Activated CD4-positive, alpha-beta memory T cell treated with anti-CD3 and anti-CD28 coated beads for 36 hours (primary cell): Measurements from ENCODE around the gene FAM13C. TPM values are rescaled to one million over a fixed set of nuclear protein-coding genes. Genes with fewer than 3 reads are reported as not detected.

Source experiments
- CTCF ChIA-PET: fragments of 350-600 bp; sonication (Branson Sonifier 250); formaldehyde crosslinking; loops from one replicate; lab custom pipeline; 2021; ENCODE audit warnings: antibody characterized with exemption, inconsistent platforms; lab: Charles Lee
- POLR2A ChIA-PET: fragments of 350-600 bp; sonication (Branson Sonifier 250); formaldehyde crosslinking; loops from one replicate; lab custom pipeline; 2021; ENCODE audit warnings: antibody characterized with exemption; lab: Charles Lee
- DNase-seq: peaks from one replicate; pipeline ENCODE4 v3.0.0-alpha.2; 2020
- H3K27ac Mint-ChIP-seq: one replicate; pipeline ENCODE4 v1.8.0; 2021; ENCODE audit warnings: mixed read lengths
- H3K27me3 Mint-ChIP-seq: one replicate; pipeline ENCODE4 v1.8.0; 2021; ENCODE audit warnings: mixed read lengths
- H3K36me3 Mint-ChIP-seq: one replicate; pipeline ENCODE4 v1.8.0; 2021; ENCODE audit warnings: mixed read lengths
- H3K4me1 Mint-ChIP-seq: one replicate; pipeline ENCODE4 v1.8.0; 2021; ENCODE audit warnings: low read depth, mixed read lengths
- H3K4me3 Mint-ChIP-seq: one replicate; pipeline ENCODE4 v1.8.0; 2021; ENCODE audit warnings: mild to moderate bottlenecking, mixed read lengths
- H3K9me3 Mint-ChIP-seq: one replicate; pipeline ENCODE4 v1.8.0; 2021; ENCODE audit warnings: mixed read lengths
- intact Hi-C: fragments of 100-400 bp; cut with micrococcal nuclease; formaldehyde crosslinking; loops from one replicate; pipeline ENCODE4 v1.15.1; 2023
- total RNA-seq, 2 experiments: library from RNA; stranded (reverse); gene quantifications; one replicate each; pipeline ENCODE4 v1.2.3, GENCODE V29; 2021

The FAM13C gene
- total RNA-seq, 2 experiments from 2014 or later, result not detected

GRCh38 chr10:59281861-59282260 is 80.5 kb downstream of the FAM13C start:
- ChIA-PET CTCF (no interaction called here), POLR2A (no interaction called here)
- Mint-ChIP-seq H3K27ac (no peak overlapping the region), H3K36me3 (no peaks in the 10 kb centered on the region), H3K4me3 (no peak overlapping the region), H3K4me1 (no peaks in the 10 kb centered on the region), H3K27me3 (no peaks in the 10 kb centered on the region), H3K9me3 (no peaks in the 10 kb centered on the region)
- DNase-seq, result no peak
- intact Hi-C loops, result no loop called here

- Mint-ChIP-seq H3K4me1 (no peaks in the 10 kb centered on the region), H3K9me3 (no peaks in the 10 kb centered on the region), H3K27me3 (no peaks in the 10 kb centered on the region), H3K27ac (no peak overlapping the region), H3K4me3 (no peak overlapping the region), H3K36me3 (no peaks in the 10 kb centered on the region)
- intact Hi-C loops, result no loop called here
- ChIA-PET CTCF (no interaction called here), POLR2A (no interaction called here)
- DNase-seq, result no peak
Observed at GRCh38 chr10:59279991-59280505, 82.3 kb downstream of the FAM13C start.

- no peak for DNase-seq
- ChIA-PET POLR2A (no interaction called here), CTCF (no interaction called here)
- H3K27ac Mint-ChIP-seq, result no peak overlapping the region
- H3K4me1 Mint-ChIP-seq, result no peaks in the 10 kb centered on the region
- no peaks in the 10 kb centered on the region for H3K9me3 Mint-ChIP-seq
- intact Hi-C loops, result no loop called here
- H3K27me3 Mint-ChIP-seq, result no peaks in the 10 kb centered on the region
- H3K36me3 Mint-ChIP-seq, result no peaks in the 10 kb centered on the region
- no peak overlapping the region for H3K4me3 Mint-ChIP-seq
Observed at GRCh38 chr10:59279476-59279875, 82.9 kb downstream of the FAM13C start.

GRCh38 chr10:59276919-59277318 is 85.4 kb downstream of the FAM13C start:
- Mint-ChIP-seq H3K27ac (no peak overlapping the region), H3K4me1 (no peaks in the 10 kb centered on the region), H3K9me3 (no peaks in the 10 kb centered on the region), H3K36me3 (no peaks in the 10 kb centered on the region), H3K27me3 (no peaks in the 10 kb centered on the region), H3K4me3 (no peak overlapping the region)
- POLR2A ChIA-PET, result no interaction called here
- intact Hi-C loops, result no loop called here
- CTCF ChIA-PET, result no interaction called here
- no peak for DNase-seq

- Mint-ChIP-seq H3K4me1 (no peaks in the 10 kb centered on the region), H3K4me3 (no peak overlapping the region), H3K27ac (no peak overlapping the region), H3K27me3 (no peaks in the 10 kb centered on the region), H3K36me3 (no peaks in the 10 kb centered on the region), H3K9me3 (no peaks in the 10 kb centered on the region)
- CTCF ChIA-PET, result no interaction called here
- DNase-seq, result no peak
- POLR2A ChIA-PET, result no interaction called here
- intact Hi-C loops, result no loop called here
Observed at GRCh38 chr10:59276133-59276532, 86.2 kb downstream of the FAM13C start.

GRCh38 chr10:59273445-59273844 is 88.9 kb downstream of the FAM13C start:
- ChIA-PET CTCF (no interaction called here), POLR2A (no interaction called here)
- Mint-ChIP-seq H3K4me3 (no peak overlapping the region), H3K36me3 (no peaks in the 10 kb centered on the region), H3K9me3 (no peaks in the 10 kb centered on the region), H3K4me1 (no peaks in the 10 kb centered on the region), H3K27me3 (no peaks in the 10 kb centered on the region), H3K27ac (no peak overlapping the region)
- intact Hi-C loops, result no loop called here
- no peak for DNase-seq

GRCh38 chr10:59272061-59272460 is 90.3 kb downstream of the FAM13C start:
- ChIA-PET CTCF (no interaction called here), POLR2A (no interaction called here)
- H3K9me3 Mint-ChIP-seq, result no peaks in the 10 kb centered on the region
- H3K36me3 Mint-ChIP-seq, result no peaks in the 10 kb centered on the region
- H3K27ac Mint-ChIP-seq, result no peak overlapping the region
- H3K4me1 Mint-ChIP-seq, result no peaks in the 10 kb centered on the region
- no peaks in the 10 kb centered on the region for H3K27me3 Mint-ChIP-seq
- no peak for DNase-seq
- H3K4me3 Mint-ChIP-seq, result no peak overlapping the region
- intact Hi-C loops, result no loop called here

- DNase-seq, result no peak
- no peaks in the 10 kb centered on the region for H3K9me3 Mint-ChIP-seq
- H3K27me3 Mint-ChIP-seq, result no peaks in the 10 kb centered on the region
- POLR2A ChIA-PET, result no interaction called here
- H3K27ac Mint-ChIP-seq, result no peak overlapping the region
- intact Hi-C loops, result no loop called here
- no peaks in the 10 kb centered on the region for H3K4me1 Mint-ChIP-seq
- CTCF ChIA-PET, result no interaction called here
- no peaks in the 10 kb centered on the region for H3K36me3 Mint-ChIP-seq
- H3K4me3 Mint-ChIP-seq, result no peak overlapping the region
Observed at GRCh38 chr10:59271160-59271559, 91.2 kb downstream of the FAM13C start.

- ChIA-PET POLR2A (no interaction called here), CTCF (no interaction called here)
- no peak for DNase-seq
- H3K4me1 Mint-ChIP-seq, result no peaks in the 10 kb centered on the region
- H3K36me3 Mint-ChIP-seq, result no peaks in the 10 kb centered on the region
- intact Hi-C loops, result no loop called here
- H3K9me3 Mint-ChIP-seq, result no peaks in the 10 kb centered on the region
- H3K27me3 Mint-ChIP-seq, result no peaks in the 10 kb centered on the region
- H3K27ac Mint-ChIP-seq, result no peak overlapping the region
- H3K4me3 Mint-ChIP-seq, result no peak overlapping the region
Observed at GRCh38 chr10:59270492-59270891, 91.9 kb downstream of the FAM13C start.

GRCh38 chr10:59269651-59270050 is 92.7 kb downstream of the FAM13C start:
- Mint-ChIP-seq H3K36me3 (no peaks in the 10 kb centered on the region), H3K4me1 (no peaks in the 10 kb centered on the region), H3K27me3 (no peaks in the 10 kb centered on the region), H3K4me3 (no peak overlapping the region), H3K27ac (no peak overlapping the region), H3K9me3 (no peaks in the 10 kb centered on the region)
- intact Hi-C loops, result no loop called here
- no peak for DNase-seq
- CTCF ChIA-PET, result no interaction called here
- POLR2A ChIA-PET, result no interaction called here

- Mint-ChIP-seq H3K9me3 (no peaks in the 10 kb centered on the region), H3K36me3 (no peaks in the 10 kb centered on the region), H3K4me1 (no peaks in the 10 kb centered on the region), H3K27ac (no peak overlapping the region), H3K4me3 (no peak overlapping the region), H3K27me3 (no peaks in the 10 kb centered on the region)
- ChIA-PET CTCF (no interaction called here), POLR2A (no interaction called here)
- no peak for DNase-seq
- intact Hi-C loops, result no loop called here
Observed at GRCh38 chr10:59268460-59268859, 93.9 kb downstream of the FAM13C start.

GRCh38 chr10:59266321-59266720 is 96.0 kb downstream of the FAM13C start:
- H3K27me3 Mint-ChIP-seq, result no peaks in the 10 kb centered on the region
- intact Hi-C loops, result no loop called here
- no peak for DNase-seq
- no peaks in the 10 kb centered on the region for H3K4me1 Mint-ChIP-seq
- no peak overlapping the region for H3K4me3 Mint-ChIP-seq
- no peaks in the 10 kb centered on the region for H3K36me3 Mint-ChIP-seq
- no peak overlapping the region for H3K27ac Mint-ChIP-seq
- POLR2A ChIA-PET, result no interaction called here
- H3K9me3 Mint-ChIP-seq, result no peaks in the 10 kb centered on the region
- CTCF ChIA-PET, result no interaction called here

- ChIA-PET POLR2A (no interaction called here), CTCF (no interaction called here)
- H3K4me3 Mint-ChIP-seq, result no peak overlapping the region
- no peaks in the 10 kb centered on the region for H3K36me3 Mint-ChIP-seq
- H3K27ac Mint-ChIP-seq, result no peak overlapping the region
- H3K9me3 Mint-ChIP-seq, result no peaks in the 10 kb centered on the region
- intact Hi-C loops, result no loop called here
- no peaks in the 10 kb centered on the region for H3K27me3 Mint-ChIP-seq
- no peaks in the 10 kb centered on the region for H3K4me1 Mint-ChIP-seq
- no peak for DNase-seq
Observed at GRCh38 chr10:59265141-59265540, 97.2 kb downstream of the FAM13C start.
